Measurements from ENCODE around the gene PLXNA4. TPM values are rescaled to one million over a fixed set of nuclear protein-coding genes. Genes with fewer than 3 reads are reported as not detected.

The PLXNA4 gene
- total RNA-seq, 1 experiment from 2014 or later = 0.10 TPM

- DNase-seq (ENCODE audit: low read depth, low spot score) (no peak), ATAC-seq (no peak)
- H3K4me1 ChIP-seq (ENCODE audit: control insufficient read depth, insufficient read depth, low read length) = no peaks in the 10 kb centered on the region
- in situ Hi-C loops (cut with HindIII; ENCODE audit: low pct_unique_long_range_greater_than_20kb, low sequenced_read_pairs) (no loop called here), intact Hi-C loops (cut with micrococcal nuclease; ENCODE audit: unreplicated experiment) (no loop called here)
- H3K36me3 ChIP-seq (ENCODE audit: control insufficient read depth, insufficient read depth, low read length) = no peaks in the 10 kb centered on the region
- no TSS peak for BruUV-seq (replicated peaks)
- ChIA-PET CTCF (no interaction called here), POLR2A (interaction anchor here (0.6 kb wide), 1 partner anchor 638 kb away, joined by 3 read pairs; no protein-coding TSS in a partner anchor)
- no peak overlapping the region for H3K27ac ChIP-seq (ENCODE audit: low read length)
- TF ChIP-seq TCF7L2 (IDR thresholded peaks at IDR 0.05; ENCODE audit: low read depth, low read length) = no peak
- TF ChIP-seq POLR2AphosphoS5 (IDR thresholded peaks at IDR 0.05; ENCODE audit: low read depth, low read length) = no peak
- no peak for TF ChIP-seq REST (IDR thresholded peaks at IDR 0.05; ENCODE audit: insufficient read depth in 1 of 2, low read depth in 2 of 2, low read length in 1 of 2)
- no peak for TF ChIP-seq CTCF (IDR thresholded peaks at IDR 0.05)
- no peak overlapping the region for H3K4me3 ChIP-seq (ENCODE audit: low read depth in 2 of 2, low read length in 2 of 2)
- no peaks in the 10 kb centered on the region for H3K9me3 ChIP-seq (ENCODE audit: control insufficient read depth, insufficient read depth, low read depth, low read length)
- peaks cover 3% of the 10 kb centered on the region; the same call in 1 of the 2 replicates for H3K27me3 ChIP-seq (ENCODE audit: control insufficient read depth, insufficient read depth, low read length)
Observed at GRCh38 chr7:132520591-132521280, 55.5 kb downstream of the PLXNA4 start.

GRCh38 chr7:132519936-132520335 is 56.3 kb downstream of the PLXNA4 start:
- intact Hi-C loops (cut with micrococcal nuclease; ENCODE audit: unreplicated experiment) = no loop called here
- in situ Hi-C loops (cut with HindIII; ENCODE audit: low pct_unique_long_range_greater_than_20kb, low sequenced_read_pairs) = no loop called here
- Histone ChIP-seq H3K4me3 (ENCODE audit: low read depth in 2 of 2, low read length in 2 of 2) (no peak overlapping the region), H3K36me3 (ENCODE audit: control insufficient read depth, insufficient read depth, low read length) (no peaks in the 10 kb centered on the region), H3K4me1 (ENCODE audit: control insufficient read depth, insufficient read depth, low read length) (no peaks in the 10 kb centered on the region), H3K9me3 (ENCODE audit: control insufficient read depth, insufficient read depth, low read depth, low read length) (no peaks in the 10 kb centered on the region), H3K27ac (ENCODE audit: low read length) (no peak overlapping the region), H3K27me3 (ENCODE audit: control insufficient read depth, insufficient read depth, low read length) (peaks cover 1% of the 10 kb centered on the region; the same call in 1 of the 2 replicates)
- DNase-seq (ENCODE audit: low read depth, low spot score) = no peak
- ChIA-PET POLR2A (interaction anchor here (0.6 kb wide), 1 partner anchor 638 kb away, joined by 3 read pairs; no protein-coding TSS in a partner anchor), CTCF (no interaction called here)
- TF ChIP-seq POLR2AphosphoS5 (IDR thresholded peaks at IDR 0.05; ENCODE audit: low read depth, low read length) (no peak), TCF7L2 (IDR thresholded peaks at IDR 0.05; ENCODE audit: low read depth, low read length) (no peak), REST (IDR thresholded peaks at IDR 0.05; ENCODE audit: insufficient read depth in 1 of 2, low read depth in 2 of 2, low read length in 1 of 2) (no peak), SIN3A (IDR thresholded peaks at IDR 0.05; ENCODE audit: borderline replicate concordance, insufficient read depth, low read depth, low read length) (no peak), CTCF (IDR thresholded peaks at IDR 0.05) (no peak)
- ATAC-seq = no peak
- BruUV-seq (replicated peaks) = no TSS peak

Measured in Panc1 (cell line).